NCI-H2107 (cell line): ENCODE results near the gene NRARP.

ENCODE experiments used
- DNase-seq: peaks from one replicate; lab custom pipeline; 2025; lab: John Stamatoyannopoulos, UW

The NRARP gene

DNA sequence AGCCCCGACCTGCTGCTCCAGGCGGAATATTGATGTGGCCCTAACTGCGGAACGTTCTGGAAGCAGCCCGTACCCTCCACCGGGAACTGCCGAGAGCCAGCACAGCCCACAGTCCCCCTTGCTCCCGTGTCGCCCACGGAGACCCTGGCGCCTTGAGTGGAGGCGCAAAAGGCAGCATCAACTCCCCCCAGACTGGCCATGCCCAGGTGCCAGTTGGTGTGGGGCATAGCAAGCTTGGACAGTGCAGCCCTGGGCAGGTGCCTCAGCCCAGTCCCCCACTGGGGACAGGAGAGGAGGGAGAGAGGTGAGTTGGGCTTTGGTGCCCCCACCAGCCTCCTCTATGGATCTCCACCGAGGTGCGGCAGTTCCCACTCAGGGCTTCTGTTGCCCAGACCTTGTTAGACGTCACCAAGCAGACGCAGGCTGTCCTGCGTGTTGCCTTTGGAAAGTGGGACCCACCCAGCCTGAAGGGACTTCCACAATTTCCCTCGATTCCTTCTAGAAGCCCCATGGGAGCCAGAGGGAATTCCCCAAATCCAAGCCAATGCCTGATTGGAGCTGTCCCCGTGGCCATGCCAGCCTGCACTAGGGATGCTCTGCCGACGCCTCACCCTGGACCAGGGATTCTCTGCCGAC lies 19.8 kb upstream of the NRARP start:
- no peak for DNase-seq

DNA sequence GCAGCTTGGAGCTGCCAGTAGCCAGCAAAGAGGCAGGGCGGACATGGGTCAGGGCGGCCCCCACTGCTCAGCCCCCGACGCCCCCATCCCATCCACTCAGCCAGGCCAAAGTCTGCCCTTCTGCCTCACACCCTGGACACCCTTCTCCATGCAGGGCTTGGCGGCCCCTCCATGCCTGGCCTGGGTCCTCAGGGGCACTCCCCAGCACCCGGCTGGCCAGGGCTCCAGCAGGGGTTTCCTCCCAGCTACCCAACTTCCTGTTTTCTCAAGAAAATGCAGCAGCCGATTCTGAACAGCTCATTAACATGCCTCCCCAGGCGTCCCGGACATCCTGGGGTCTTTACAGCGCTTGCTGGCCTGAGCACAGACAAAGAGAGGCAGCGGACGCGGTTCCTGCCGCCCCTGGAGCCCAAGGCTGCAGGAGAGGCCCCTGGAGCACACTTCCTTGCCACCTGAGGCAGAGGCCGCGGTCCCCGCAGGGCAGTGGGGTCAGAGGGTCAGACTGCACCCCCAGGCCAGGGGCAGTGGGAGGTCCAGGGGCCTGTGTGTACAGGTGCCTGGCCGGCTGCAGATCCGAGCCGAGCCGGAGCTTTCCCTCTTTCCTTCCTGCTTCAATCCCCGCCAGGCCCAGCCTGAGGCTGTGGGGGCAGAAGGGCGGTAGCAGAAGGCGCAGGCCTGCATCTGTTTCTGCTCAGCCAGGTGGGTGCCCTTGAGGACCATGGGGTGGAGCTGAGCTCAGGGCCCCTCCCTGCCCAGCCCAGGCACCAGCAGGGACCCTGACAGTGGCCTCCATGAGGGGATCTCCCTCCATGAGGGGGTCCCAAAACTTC lies 18.7 kb upstream of the NRARP start:
- DNase-seq = no peak

DNA sequence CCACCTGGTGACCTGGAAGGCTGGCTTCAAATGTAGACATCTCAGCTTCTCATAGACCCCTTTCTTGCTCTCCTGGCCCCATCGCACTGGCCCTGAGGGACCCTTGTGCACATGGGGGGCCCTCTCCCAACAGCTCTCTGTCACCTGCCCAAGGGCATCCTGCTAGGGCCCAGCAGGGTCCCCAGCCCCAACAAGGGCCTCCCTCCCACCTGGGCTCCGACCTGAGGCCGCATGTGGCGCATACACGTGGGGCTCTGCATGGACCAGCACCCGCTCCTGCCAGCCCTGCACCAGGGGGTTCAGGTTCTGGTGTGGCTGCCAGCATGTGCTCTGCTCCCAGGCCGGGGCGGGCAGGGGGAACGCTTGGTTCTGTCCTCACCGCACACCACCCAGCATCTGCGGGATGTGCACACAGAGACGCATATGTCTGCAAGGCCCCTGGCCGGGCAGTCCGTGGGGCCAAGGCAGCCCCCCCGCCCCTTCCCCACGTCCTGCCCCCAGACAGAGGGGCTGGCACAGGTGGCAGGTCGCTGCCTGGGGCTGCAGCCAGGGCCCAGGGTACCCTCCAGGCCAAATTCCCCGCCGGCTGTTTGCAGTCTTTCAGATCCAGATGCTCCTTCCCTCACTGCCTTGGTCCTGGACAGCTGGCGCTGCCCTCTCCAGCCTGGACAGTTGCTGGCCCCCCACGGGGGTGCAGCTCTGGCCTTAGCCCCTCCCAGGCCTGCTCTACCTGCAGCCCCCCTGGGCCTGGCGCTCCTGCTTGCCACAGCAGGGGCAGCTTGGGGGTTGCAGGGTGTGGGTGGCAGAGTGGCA lies 17.9 kb upstream of the NRARP start:
- no peak for DNase-seq

- DNase-seq = no peak
These were observed 17.1 kb upstream of the NRARP start for GRCh38 chr9:137319011-137319738.

GRCh38 chr9:137318602-137319001 lies 16.5 kb upstream of the NRARP start:
- DNase-seq = no peak

DNA sequence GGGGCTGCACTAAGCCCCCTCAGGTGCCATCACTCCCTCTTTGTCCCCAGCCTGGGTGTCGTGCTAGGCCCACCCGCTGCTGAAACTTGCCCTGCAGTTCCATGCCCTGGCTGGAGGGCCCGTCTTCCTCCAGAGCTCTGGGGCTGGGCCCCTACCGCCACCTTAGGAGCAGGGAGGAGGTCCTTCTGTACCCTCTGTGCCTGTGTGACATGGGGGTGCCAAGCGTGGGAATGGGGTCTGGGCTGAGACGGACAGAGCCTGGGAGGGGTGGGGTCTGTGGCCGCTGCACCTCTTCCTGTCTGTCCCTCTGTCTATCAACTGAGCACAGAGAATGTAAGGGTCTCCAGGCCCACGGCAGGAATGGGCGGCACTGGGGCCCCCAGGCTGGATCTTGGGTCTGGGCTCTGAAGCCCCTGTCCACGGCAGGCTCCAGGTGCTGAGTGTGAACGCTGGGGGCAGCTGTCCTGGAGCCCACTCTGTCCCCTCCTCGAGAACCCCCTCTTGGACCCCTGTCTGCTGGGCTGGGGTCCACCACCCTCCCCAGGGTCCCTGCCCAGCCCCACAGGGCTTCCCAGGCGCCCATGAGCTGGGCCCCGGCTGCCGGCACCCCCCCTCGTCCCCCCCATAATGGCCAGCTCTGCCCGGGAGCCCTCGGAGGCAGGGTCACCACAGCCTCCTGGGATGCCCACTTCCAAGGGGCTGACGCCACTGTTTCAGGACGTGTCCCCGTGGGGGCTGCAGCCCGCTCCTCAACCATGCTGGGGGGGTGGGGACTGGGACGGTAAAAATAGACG lies 15.8 kb upstream of the NRARP start:
- DNase-seq = no peak

GRCh38 chr9:137317021-137317717 lies 15.1 kb upstream of the NRARP start:
- DNase-seq = no peak

DNA sequence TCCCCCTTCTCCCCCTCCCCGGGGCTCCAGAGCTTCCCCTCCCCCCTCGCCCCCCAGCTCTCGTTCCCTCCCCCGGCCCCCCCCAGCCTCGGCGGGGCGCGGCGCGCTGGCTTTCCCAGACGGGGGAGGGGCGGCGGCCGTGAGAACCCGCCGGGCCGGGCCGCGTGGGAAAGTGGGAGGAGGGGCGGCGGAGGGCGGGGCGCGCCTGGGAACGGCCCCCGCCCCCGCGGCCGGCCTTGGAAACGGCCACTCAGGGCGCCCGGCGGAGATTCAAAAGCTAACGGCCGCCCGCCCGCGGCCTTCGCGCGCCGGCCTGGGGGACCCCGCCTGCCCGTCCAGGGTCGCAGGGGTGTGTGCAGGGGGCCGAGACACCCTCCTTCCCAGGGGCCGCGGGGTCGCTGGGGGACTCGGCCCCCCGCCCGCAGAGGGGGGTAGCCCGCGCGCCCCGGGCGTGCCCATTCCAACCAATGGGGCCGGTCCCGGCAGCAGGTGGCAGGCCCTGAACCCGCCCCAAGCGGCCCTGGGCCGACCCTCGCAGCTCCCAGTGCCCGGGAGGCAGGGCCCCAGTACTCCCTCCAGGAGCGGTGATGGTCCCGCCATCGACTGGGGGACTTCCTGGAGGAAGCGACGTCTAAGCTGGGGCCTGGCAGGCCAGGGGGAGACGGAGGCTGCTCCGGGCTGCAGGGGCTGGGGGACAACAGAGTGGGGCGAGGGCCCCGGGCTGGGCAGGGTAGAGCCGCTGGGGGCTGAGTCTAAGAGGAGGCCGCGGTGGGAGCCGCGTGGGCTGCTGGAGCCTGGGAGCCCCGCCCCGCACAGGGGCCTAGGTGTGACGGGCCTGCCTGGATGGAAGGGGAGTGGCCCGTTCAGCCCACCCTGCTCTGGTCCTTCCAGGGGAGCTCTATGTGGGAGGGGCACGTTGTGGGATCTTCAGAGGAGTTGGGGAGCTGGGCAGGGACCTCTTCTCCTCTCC lies 14.2 kb upstream of the NRARP start:
- DNase-seq = no peak

GRCh38 chr9:137315581-137316011 lies 13.5 kb upstream of the NRARP start:
- DNase-seq = no peak

DNA sequence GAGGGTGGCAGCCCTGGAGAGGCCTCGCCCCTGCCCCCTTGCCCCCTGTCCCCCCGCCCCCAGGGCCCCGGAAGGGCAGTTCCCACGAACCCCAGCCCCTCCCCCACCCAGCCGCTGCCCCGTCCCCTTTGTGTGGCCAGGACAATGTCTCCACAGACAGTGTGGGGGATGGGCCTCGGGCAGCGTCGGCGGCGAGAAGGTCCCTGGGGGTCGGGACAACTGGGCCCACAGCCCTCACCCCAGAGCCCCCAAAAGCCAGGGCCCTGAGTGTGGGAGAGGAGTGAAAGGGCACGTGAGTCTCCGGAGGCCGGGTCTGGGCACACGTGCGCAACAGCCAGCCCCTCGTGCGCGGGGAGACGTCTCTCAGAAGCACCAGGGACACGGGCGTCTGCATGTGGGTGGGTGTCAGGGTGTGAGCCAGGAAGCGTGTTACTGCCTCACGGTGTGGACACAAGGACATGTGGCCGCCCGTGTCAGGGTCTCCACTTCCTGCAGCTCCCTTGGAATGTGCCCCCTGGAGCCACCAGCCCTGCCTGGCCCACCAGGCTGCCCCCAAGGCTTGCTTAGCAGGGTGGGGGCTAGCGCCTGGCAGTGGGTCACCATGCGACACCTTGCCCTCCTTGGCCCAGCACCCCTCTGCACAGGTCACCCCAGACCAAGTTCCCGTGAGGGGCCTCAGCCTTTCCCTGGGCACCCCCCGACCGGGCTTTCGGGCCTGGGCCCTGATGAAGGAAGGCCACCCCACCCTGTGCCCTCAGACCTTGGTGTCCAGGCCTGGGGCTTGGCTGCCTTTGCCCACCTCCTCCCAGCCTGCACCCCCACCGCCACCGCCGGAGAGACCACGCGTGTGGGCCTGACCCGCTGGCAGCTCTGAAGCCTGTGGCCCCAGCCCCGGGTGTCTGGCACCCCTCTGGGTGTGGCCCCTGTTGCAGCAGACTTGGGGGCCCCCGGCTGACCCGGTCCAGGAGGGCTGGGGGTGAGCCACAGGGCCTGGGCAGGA lies 12.8 kb upstream of the NRARP start:
- DNase-seq = no peak

DNA sequence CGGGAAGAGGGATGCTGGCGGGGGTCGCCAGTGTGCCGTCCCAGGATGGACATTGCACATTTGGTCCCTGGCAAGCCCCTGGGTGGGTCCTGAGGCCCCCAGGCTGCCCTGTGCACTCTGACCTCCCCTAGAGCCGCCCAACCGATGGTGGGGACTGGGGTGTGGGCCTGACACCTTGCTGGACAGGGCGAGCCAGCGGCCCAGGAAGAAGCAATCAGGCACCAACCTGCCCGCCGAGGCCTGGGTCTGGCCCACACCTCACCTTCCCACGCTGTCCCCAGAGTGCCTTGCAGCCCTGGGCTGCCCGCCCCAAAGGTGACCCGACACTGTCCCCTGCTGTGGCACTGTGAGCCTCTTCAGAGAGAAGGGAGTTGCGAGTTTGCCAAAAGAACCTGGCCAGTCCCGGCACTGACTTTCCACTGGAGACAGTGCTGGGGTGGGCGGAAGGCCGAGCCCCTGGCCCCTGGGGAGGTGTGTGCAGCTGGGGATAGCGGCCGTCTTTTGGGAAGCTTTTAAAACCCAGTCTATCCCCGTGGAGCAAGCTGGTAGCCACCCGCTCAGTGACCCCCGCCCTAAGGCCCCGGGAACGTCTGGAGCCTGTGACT lies 12.0 kb upstream of the NRARP start:
- no peak for DNase-seq

- DNase-seq = no peak
These were observed 11.4 kb upstream of the NRARP start for GRCh38 chr9:137313326-137313936.

GRCh38 chr9:137312852-137313325 lies 10.8 kb upstream of the NRARP start:
- DNase-seq = no peak

GRCh38 chr9:137311986-137312851 lies 10.1 kb upstream of the NRARP start:
- DNase-seq = no peak

DNA sequence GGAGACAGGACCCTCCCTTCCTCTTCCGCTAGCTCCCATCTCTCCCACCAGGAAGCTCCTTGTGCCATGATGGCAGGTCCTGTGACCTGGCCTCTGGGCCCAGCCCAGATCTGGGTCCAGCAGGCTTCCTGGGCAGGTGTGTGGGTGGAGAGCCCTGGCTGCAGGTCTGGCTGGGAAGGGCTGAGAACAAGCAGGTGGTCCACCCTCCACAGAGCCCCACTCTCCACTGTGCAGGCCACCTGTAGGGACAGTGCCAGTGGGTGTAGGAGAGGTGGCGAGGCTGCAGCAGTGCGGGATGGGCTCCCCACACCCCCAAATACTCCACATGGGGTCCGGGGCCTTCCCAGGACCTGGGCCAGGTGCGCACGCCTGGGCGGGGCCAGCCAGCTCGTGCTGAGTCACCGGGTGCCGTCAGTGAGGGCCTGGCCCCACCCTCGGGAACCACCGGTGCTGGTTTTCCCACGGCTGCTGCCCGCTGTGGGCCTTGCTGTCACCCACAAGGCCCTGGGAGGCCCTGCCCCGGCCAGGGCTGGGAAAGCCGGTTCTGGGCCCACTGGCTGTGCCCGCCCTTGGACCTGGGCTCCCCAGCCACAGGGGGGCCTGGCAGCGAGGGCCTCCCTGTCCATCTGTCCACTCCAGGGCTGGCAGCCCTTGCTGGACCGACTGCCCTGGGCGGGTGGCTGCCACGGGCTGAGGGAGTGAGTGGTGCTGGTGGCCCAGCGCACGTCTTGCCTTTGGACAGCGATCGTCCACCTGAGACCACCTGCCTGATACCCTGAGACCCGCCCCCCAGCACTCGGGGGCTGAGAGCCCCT lies 9.3 kb upstream of the NRARP start:
- DNase-seq = peak; percentile 64
